T-helper 9 cell (primary cell): Measurements from ENCODE around the gene DXO.

Experiments
- DNase-seq: peaks from one replicate; pipeline ENCODE4 v3.0.0-alpha.2; 2020

Gene DXO

GRCh38 chr6:31927242-31927862 is 44.6 kb downstream of the DXO start, which contains the start of gene C2:
C2 (plus strand) TSS chr6:31927717; CDS start chr6:31927753, 36 bp downstream.
- no peak for DNase-seq

- DNase-seq: no peak
Measured at GRCh38 chr6:31922942-31923341, 49.0 kb downstream of the DXO start.

- DNase-seq: no peak
Measured at GRCh38 chr6:31920811-31921210, 51.1 kb downstream of the DXO start.
